GM23338 (cell line): ENCODE measurements around the gene DDX56. TPM values are rescaled to one million over a fixed set of nuclear protein-coding genes. Genes with fewer than 3 reads are reported as not detected.

Source experiments
- CREB1 ChIP-seq: fragments of 250-450 bp; sonication (Bioruptor Pico); IDR thresholded peaks from 2 replicates; pipeline ENCODE4 v1.5.0; 2020; ENCODE audit warnings: low read depth, mild to moderate bottlenecking, moderate library complexity
- CTCF ChIP-seq, 2 experiments: fragments of 200-600 bp in 1 of 2; sonication (generic) in 1 of 2; conservative IDR thresholded peaks; 2 replicates each; pipeline versions ENCODE4 v1.5.1 to v1.6.1; 2016 to 2017; ENCODE audit warnings: antibody characterized with exemption in 2 of 2, low read depth in 2 of 2, mild to moderate bottlenecking in 2 of 2, moderate library complexity in 1 of 2
- ETS1 ChIP-seq: IDR thresholded peaks from 2 replicates; pipeline ENCODE4 v1.6.1; 2016; ENCODE audit warnings: antibody characterized with exemption
- EZH2phosphoT487 ChIP-seq: fragments of 200-600 bp; sonication (generic); IDR thresholded peaks from one replicate; pipeline ENCODE4 v1.8.1; 2018; ENCODE audit warnings: antibody characterized with exemption; ENCODE audit not compliant: unreplicated experiment
- JUNB ChIP-seq: IDR thresholded peaks from one replicate; pipeline ENCODE4 v1.6.1; 2016; ENCODE audit warnings: antibody characterized with exemption; ENCODE audit not compliant: unreplicated experiment
- POLR2AphosphoS5 ChIP-seq: IDR thresholded peaks from 2 replicates; pipeline ENCODE4 v1.6.1; 2016; ENCODE audit warnings: antibody characterized with exemption, low read depth
- STAT1 ChIP-seq: IDR thresholded peaks from one replicate; pipeline ENCODE4 v1.6.1; 2016; ENCODE audit warnings: antibody characterized with exemption; ENCODE audit not compliant: unreplicated experiment
- ZNF331 ChIP-seq: fragments of 250-450 bp; sonication (Bioruptor Pico); IDR thresholded peaks from 2 replicates; pipeline ENCODE4 v1.5.0; 2020; ENCODE audit warnings: low read depth, mild to moderate bottlenecking, moderate library complexity
- ZNF462 ChIP-seq: fragments of 250-450 bp; sonication (Bioruptor Pico); IDR thresholded peaks from 2 replicates; pipeline ENCODE4 v1.5.0; 2020; ENCODE audit warnings: mild to moderate bottlenecking, moderate library complexity
- polyA plus RNA-seq: library from polyadenylated mRNA; unstranded; fragments of >200 nt; fragmentation: Nextera tagmentation; extraction: Ambion mirVana; gene quantifications from 2 replicates; pipeline ENCODE4 v1.2.1, GENCODE V29; 2016
- total RNA-seq: library from RNA; depleted of rRNA; stranded (reverse); fragments of >200 nt; shearing (Covaris generic); gene quantifications from 2 replicates; pipeline ENCODE4 v1.2.3, GENCODE V29; 2014

Gene DDX56
- total and polyA plus RNA-seq, 2 experiments from 2014 or later = 44.1 to 72.3 TPM

GRCh38 chr7:44567884-44568283, 5.8 kb downstream of the DDX56 start (continued):
- no peak for TF ChIP-seq ZNF462 (CRISPR knock-in tag)
- no peak for TF ChIP-seq STAT1
- no peak for TF ChIP-seq ETS1
- no peak for TF ChIP-seq JUNB
- no peak for TF ChIP-seq CREB1 (CRISPR knock-in tag)
- TF ChIP-seq ZNF331 (CRISPR knock-in tag) = no peak
- TF ChIP-seq POLR2AphosphoS5 = no peak
- no peak for TF ChIP-seq EZH2phosphoT487
- no peak for TF ChIP-seq CTCF (conservative IDR thresholded peaks at IDR 0.05; ENCODE audit: low read depth in 2 of 2)
